IPS-11a (cell line): Measurements from ENCODE around the gene SPHK1.

Experiments
- H3K4me3 ChIP-seq: one replicate; pipeline ENCODE4 v1.5.1; 2013; ENCODE audit warnings: low read depth, low read length, control low read depth

SPHK1 gene

GRCh38 chr17:76431509-76431908 is 47.1 kb downstream of the SPHK1 start:
- no peak overlapping the region for H3K4me3 ChIP-seq

DNA sequence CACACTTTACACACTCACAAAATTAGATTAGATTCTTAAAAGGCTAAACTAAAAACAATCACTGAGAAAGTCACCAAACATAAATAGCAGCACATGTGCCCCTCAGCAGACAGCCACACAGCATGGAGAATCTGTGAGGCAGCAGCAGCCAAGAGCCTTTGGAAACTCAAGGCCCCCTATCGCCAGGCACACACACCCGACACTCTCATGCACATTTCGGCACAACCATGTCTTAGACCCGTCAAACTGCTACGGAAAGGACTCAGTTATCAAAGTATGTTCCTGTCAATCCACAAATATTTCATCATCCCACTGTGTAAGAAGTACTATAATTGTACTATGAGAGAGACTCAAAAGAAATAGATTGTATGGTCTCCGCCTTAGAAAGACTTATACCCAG is 47.6 kb downstream of the SPHK1 start:
- H3K4me3 ChIP-seq, result no peak overlapping the region

- no peak overlapping the region for H3K4me3 ChIP-seq
Measured at GRCh38 chr17:76432712-76433336, 48.4 kb downstream of the SPHK1 start.

DNA sequence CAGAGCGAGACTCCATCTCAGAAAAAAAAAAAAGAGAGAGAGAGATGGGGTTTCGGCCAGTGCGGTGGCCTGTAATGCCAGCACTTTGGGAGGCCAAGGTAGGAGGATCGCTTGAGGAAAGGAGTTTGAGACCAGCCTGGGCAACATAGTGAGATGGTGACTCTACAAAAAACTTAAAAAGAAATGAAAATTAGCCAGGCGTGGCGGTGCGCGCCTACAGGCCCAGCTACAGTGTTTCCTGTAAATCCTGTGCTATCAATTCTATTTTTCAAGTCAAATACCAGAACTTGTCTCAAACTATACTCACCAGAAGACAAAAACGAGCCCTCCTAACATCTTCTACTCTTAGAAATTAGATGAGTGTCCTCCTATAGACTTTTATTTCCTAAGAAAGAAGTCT is 49.3 kb downstream of the SPHK1 start:
- no peak overlapping the region for H3K4me3 ChIP-seq

DNA sequence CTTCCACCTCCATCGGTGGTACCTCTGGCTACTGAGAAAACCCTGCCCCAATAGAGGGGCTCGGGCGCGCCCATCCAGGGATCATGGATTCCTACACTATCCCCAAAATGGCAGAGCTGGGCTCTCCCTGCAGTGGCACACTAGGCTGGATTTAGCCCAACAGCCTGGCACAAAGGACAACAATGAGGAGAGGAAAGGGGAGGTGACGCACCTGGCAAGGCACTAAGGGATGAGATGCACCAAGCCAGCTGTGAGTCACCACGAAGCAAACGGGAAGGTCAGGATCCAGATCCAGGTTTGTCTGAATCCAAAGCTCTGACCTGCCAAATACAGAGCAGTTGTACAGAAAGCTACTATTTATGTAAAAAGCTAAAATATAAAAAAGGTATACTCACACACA is 50.5 kb downstream of the SPHK1 start:
- H3K4me3 ChIP-seq, result no peak overlapping the region

GRCh38 chr17:76435751-76436150 is 51.3 kb downstream of the SPHK1 start:
- no peak overlapping the region for H3K4me3 ChIP-seq
